Astrocyte (in vitro differentiated cells and primary cell): ENCODE data around the gene ABCC1. TPM values are rescaled to one million over a fixed set of nuclear protein-coding genes. Genes with fewer than 3 reads are reported as not detected.
"Not testable (repeated sequence)": the region's sequence is repeated elsewhere in the genome, so short reads cannot be mapped to it uniquely, and the experiment has no call there.

Experiments
- DNase-seq: peaks from one replicate; pipeline ENCODE4 v3.0.0-alpha.2; 2010; ENCODE audit warnings: low read depth
- FAIRE-seq: peaks from 2 replicates; lab custom pipeline; 2011; peaks lifted over from hg19 to GRCh38; lab: Jason Lieb, UNC
- H2AFZ ChIP-seq: 2 replicates; pipeline ENCODE4 v1.6.0; 2012; ENCODE audit warnings: low read depth, low read length, inconsistent platforms
- H3K27ac ChIP-seq: 2 replicates; pipeline ENCODE4 v1.5.1; 2011; ENCODE audit warnings: low read depth, low read length, inconsistent platforms
- H3K27me3 ChIP-seq: 2 replicates; pipeline ENCODE4 v1.6.0; 2011; ENCODE audit warnings: low read length, inconsistent platforms; ENCODE audit not compliant: insufficient read depth
- H3K36me3 ChIP-seq: 2 replicates; pipeline ENCODE4 v1.5.1; 2011; ENCODE audit warnings: low read length, inconsistent platforms; ENCODE audit not compliant: insufficient read depth
- H3K4me1 ChIP-seq: 2 replicates; pipeline ENCODE4 v1.5.1; 2011; ENCODE audit warnings: low read length, inconsistent platforms; ENCODE audit not compliant: insufficient read depth
- H3K4me2 ChIP-seq: 2 replicates; pipeline ENCODE4 v1.6.0; 2012; ENCODE audit warnings: low read length, inconsistent platforms
- H3K4me3 ChIP-seq: 2 replicates; pipeline ENCODE4 v1.5.1; 2011; ENCODE audit warnings: low read depth, mild to moderate bottlenecking, low read length, inconsistent platforms; ENCODE audit not compliant: insufficient read depth
- H3K79me2 ChIP-seq: 2 replicates; pipeline ENCODE4 v1.6.0; 2012; ENCODE audit warnings: mild to moderate bottlenecking, low read length, inconsistent platforms; ENCODE audit not compliant: insufficient read depth
- H3K9ac ChIP-seq: 2 replicates; pipeline ENCODE4 v1.6.0; 2012; ENCODE audit warnings: mild to moderate bottlenecking, low read length, inconsistent platforms
- H3K9me3 ChIP-seq: 2 replicates; pipeline ENCODE4 v1.5.1; 2012; ENCODE audit warnings: low read depth, mild to moderate bottlenecking, low read length, inconsistent platforms; ENCODE audit not compliant: insufficient read depth
- H4K20me1 ChIP-seq: 2 replicates; pipeline ENCODE4 v1.6.0; 2012; ENCODE audit warnings: low read length, inconsistent platforms; ENCODE audit not compliant: insufficient read depth
- H3K27ac Mint-ChIP-seq: one replicate; pipeline ENCODE4 v1.8.0; 2021; ENCODE audit warnings: mild to moderate bottlenecking, mixed read lengths; ENCODE audit not compliant: unreplicated experiment
- H3K27me3 Mint-ChIP-seq: one replicate; pipeline ENCODE4 v1.8.0; 2021; ENCODE audit warnings: low read depth, mixed read lengths; ENCODE audit not compliant: unreplicated experiment
- H3K36me3 Mint-ChIP-seq: one replicate; pipeline ENCODE4 v1.8.0; 2021; ENCODE audit warnings: low read depth, mixed read lengths; ENCODE audit not compliant: unreplicated experiment
- H3K4me1 Mint-ChIP-seq: one replicate; pipeline ENCODE4 v1.8.0; 2021; ENCODE audit warnings: low read depth, mixed read lengths; ENCODE audit not compliant: unreplicated experiment
- H3K4me3 Mint-ChIP-seq: one replicate; pipeline ENCODE4 v1.8.0; 2021; ENCODE audit warnings: mild to moderate bottlenecking, moderate library complexity, mixed read lengths; ENCODE audit not compliant: unreplicated experiment
- H3K9me3 Mint-ChIP-seq: one replicate; pipeline ENCODE4 v1.8.0; 2021; ENCODE audit warnings: mild to moderate bottlenecking, mixed read lengths; ENCODE audit not compliant: unreplicated experiment
- EZH2 ChIP-seq: IDR thresholded peaks from 2 replicates; pipeline ENCODE4 v1.6.1; 2012; ENCODE audit warnings: mild to moderate bottlenecking, low read length, inconsistent platforms; ENCODE audit not compliant: insufficient read depth
- total RNA-seq: library from RNA; stranded (reverse); gene quantifications from 2 replicates; pipeline ENCODE4 v1.2.1, GENCODE V29; 2021
- TF ChIP-seq, protein P1 (sequence below): IDR thresholded peaks from 2 replicates; pipeline ENCODE4 v1.5.1; 2011; ENCODE audit warnings: low read depth, mild to moderate bottlenecking, inconsistent platforms, low read length, moderate library complexity; ENCODE audit not compliant: insufficient read depth

Gene ABCC1
- total RNA-seq, 1 donor from 2014 or later, result 42.1 TPM

GRCh38 chr16:16151315-16151714, 201.9 kb downstream of the ABCC1 start:
- Histone ChIP-seq H3K4me2 (no peak overlapping the region), H3K27me3 (peaks cover 3% of the 10 kb centered on the region), H3K9me3 (no peaks in the 10 kb centered on the region), H3K79me2 (no peaks in the 10 kb centered on the region), H3K4me1 (peaks cover 11% of the 10 kb centered on the region), H2AFZ (no peak overlapping the region), H3K9ac (no peak overlapping the region), H4K20me1 (peaks cover 37% of the 10 kb centered on the region), H3K36me3 (no peaks in the 10 kb centered on the region), H3K27ac (no peak overlapping the region), H3K4me3 (no peak overlapping the region)
- H3K27me3 Mint-ChIP-seq, result peaks cover 5% of the 10 kb centered on the region
- no peak overlapping the region for H3K27ac Mint-ChIP-seq
- H3K9me3 Mint-ChIP-seq, result no peaks in the 10 kb centered on the region
- H3K4me1 Mint-ChIP-seq, result peaks cover 6% of the 10 kb centered on the region
- TF ChIP-seq EZH2, result no peak
- TF ChIP-seq, protein P1, sequence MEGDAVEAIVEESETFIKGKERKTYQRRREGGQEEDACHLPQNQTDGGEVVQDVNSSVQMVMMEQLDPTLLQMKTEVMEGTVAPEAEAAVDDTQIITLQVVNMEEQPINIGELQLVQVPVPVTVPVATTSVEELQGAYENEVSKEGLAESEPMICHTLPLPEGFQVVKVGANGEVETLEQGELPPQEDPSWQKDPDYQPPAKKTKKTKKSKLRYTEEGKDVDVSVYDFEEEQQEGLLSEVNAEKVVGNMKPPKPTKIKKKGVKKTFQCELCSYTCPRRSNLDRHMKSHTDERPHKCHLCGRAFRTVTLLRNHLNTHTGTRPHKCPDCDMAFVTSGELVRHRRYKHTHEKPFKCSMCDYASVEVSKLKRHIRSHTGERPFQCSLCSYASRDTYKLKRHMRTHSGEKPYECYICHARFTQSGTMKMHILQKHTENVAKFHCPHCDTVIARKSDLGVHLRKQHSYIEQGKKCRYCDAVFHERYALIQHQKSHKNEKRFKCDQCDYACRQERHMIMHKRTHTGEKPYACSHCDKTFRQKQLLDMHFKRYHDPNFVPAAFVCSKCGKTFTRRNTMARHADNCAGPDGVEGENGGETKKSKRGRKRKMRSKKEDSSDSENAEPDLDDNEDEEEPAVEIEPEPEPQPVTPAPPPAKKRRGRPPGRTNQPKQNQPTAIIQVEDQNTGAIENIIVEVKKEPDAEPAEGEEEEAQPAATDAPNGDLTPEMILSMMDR, result no peak
- FAIRE-seq, result no peak
- H3K4me3 Mint-ChIP-seq, result no peak overlapping the region
- H3K36me3 Mint-ChIP-seq, result no peaks in the 10 kb centered on the region
- peak; percentile 19 for DNase-seq

DNA sequence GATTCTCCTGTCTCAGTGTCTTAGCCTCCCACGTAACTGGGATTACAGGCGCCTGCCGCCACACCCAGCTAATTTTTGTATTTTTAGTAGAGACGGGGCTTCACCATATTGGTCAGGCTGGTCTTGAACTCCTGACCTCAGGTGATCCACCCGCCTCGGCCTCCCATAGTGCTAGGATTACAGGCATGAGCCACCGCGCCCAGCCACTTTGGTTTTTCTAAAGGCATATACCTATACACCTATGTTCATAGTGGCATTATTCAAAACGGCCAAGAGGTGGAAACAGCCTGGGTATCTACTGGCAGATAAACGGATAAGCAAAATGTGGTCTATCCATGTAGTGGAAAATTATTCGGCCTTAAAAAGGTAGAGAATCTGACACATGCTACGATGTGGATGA, 203.6 kb downstream of the ABCC1 start:
- H3K9ac ChIP-seq, H3K9me3 ChIP-seq, H3K36me3 ChIP-seq, H3K27me3 ChIP-seq, DNase-seq, H3K27ac ChIP-seq, FAIRE-seq, H3K79me2 ChIP-seq, H3K4me1 Mint-ChIP-seq, H3K4me3 ChIP-seq, H3K36me3 Mint-ChIP-seq, H3K4me2 ChIP-seq, H3K27ac Mint-ChIP-seq, H3K27me3 Mint-ChIP-seq, H3K4me3 Mint-ChIP-seq, H3K9me3 Mint-ChIP-seq, H2AFZ ChIP-seq: not testable (repeated sequence)
- H4K20me1 ChIP-seq, result peaks cover 20% of the 10 kb centered on the region
- H3K4me1 ChIP-seq, result peaks cover 11% of the 10 kb centered on the region

DNA sequence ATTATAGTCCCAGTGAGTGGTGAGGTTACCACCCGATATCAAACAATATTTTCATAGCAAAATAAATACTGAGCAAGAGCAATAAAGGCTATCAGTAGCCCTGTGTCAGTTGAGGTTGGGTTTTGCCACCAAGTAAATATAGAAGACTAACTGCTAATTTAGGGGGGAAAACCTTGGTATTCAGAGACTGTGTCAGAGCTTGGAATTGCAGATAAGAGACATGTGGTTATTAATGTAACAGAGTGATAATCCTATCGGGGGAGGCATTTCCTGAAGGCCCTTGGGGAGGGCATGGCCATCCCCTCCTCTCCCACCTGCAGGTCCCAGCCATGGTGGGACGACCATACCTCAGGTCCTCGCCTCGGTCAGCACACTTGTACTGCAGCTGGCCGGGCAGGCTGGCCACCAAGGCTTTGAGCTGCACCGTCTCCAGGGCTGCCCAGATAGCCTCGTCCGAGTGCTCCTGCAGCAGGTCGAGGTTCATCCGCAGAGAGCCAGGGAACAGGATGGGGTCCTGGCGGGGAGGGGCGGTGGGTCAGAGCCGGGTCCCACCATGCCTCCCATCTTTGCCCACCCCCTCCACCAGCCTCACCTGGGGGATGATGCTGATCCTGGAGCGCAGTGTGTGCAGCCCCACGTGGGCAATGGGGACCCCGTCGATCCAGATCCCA, 205.0 kb downstream of the ABCC1 start:
- no peak overlapping the region for H3K27ac ChIP-seq
- no peak overlapping the region for H3K4me3 Mint-ChIP-seq

More for the DNA sequence above, 205.0 kb downstream of the ABCC1 start:
- Histone ChIP-seq H3K9me3 (peaks cover 16% of the 10 kb centered on the region), H3K79me2 (no peaks in the 10 kb centered on the region), H3K36me3 (no peaks in the 10 kb centered on the region), H3K9ac (no peak overlapping the region), H3K4me3 (no peak overlapping the region), H2AFZ (no peak overlapping the region), H3K4me2 (no peak overlapping the region), H3K27me3 (peaks cover 3% of the 10 kb centered on the region), H4K20me1 (peaks cover 13% of the 10 kb centered on the region), H3K4me1 (peaks cover 11% of the 10 kb centered on the region)
- H3K9me3 Mint-ChIP-seq, result peaks cover 15% of the 10 kb centered on the region
- no peaks in the 10 kb centered on the region for H3K36me3 Mint-ChIP-seq
- peaks cover 7% of the 10 kb centered on the region for H3K27me3 Mint-ChIP-seq
- no peak for DNase-seq
- FAIRE-seq, result no peak
- TF ChIP-seq, protein P1, result no peak
- TF ChIP-seq EZH2, result no peak
- H3K27ac Mint-ChIP-seq, result no peak overlapping the region
- peaks cover 6% of the 10 kb centered on the region for H3K4me1 Mint-ChIP-seq
